K562 (cell line): ENCODE data around the gene TRPC4AP.

Experiments used
- BCOR ChIP-seq: fragments of 450-650 bp; IDR thresholded peaks from 2 replicates; pipeline ENCODE4 v1.6.1; 2016
- BMI1 ChIP-seq: fragments of 150-350 bp; IDR thresholded peaks from 2 replicates; pipeline ENCODE4 v1.6.1; 2014; ENCODE audit warnings: low read length
- EP300 ChIP-seq: IDR thresholded peaks from 2 replicates; pipeline ENCODE4 v1.6.1; 2012; ENCODE audit warnings: low read length, improper control_type of control experiment
- EZH2 ChIP-seq: IDR thresholded peaks from 2 replicates; pipeline ENCODE4 v1.6.1; 2012; ENCODE audit warnings: low read depth, mild to moderate bottlenecking, inconsistent platforms, low read length, borderline replicate concordance
- HOXB6 ChIP-seq: fragments of 250-450 bp; sonication (Bioruptor Pico); IDR thresholded peaks from 2 replicates; pipeline ENCODE4 v1.5.1; 2022; ENCODE audit warnings: mild to moderate bottlenecking, borderline replicate concordance
- JUND ChIP-seq, 2 experiments: IDR thresholded peaks; 2 replicates in 1 of 2; 3 replicates in 1 of 2; pipeline ENCODE4 v1.6.1; 2011; ENCODE audit warnings: borderline replicate concordance in 2 of 2, low read depth in 2 of 2, low read length in 2 of 2, improper control_type of control experiment in 1 of 2, missing biosample characterization in 1 of 2, missing genetic modification characterization in 1 of 2, missing genetic modification reagents in 1 of 2
- MAFF ChIP-seq: IDR thresholded peaks from 2 replicates; pipeline ENCODE4 v1.6.1; 2012; ENCODE audit warnings: low read length, improper control_type of control experiment
- PCBP2 ChIP-seq: fragments of 200-400 bp; formaldehyde crosslinking; IDR thresholded peaks from 2 replicates; pipeline ENCODE4 v1.6.1; 2018; ENCODE audit warnings: low read length, low read depth, mild to moderate bottlenecking, moderate library complexity; ENCODE audit not compliant: poor library complexity, severe bottlenecking
- RAD21 ChIP-seq, 2 experiments: fragments of 250-450 bp in 1 of 2; fragments of 450-650 bp in 1 of 2; sonication (Bioruptor Pico) in 1 of 2; formaldehyde crosslinking in 1 of 2; IDR thresholded peaks in 1 of 2; conservative IDR thresholded peaks in 1 of 2; 2 replicates each; pipeline versions ENCODE4 v1.4.0 to v1.8.0; 2020 to 2022; ENCODE audit warnings: mild to moderate bottlenecking in 2 of 2, moderate library complexity in 1 of 2
- YY1 ChIP-seq, 3 experiments: IDR thresholded peaks; 2 replicates each; pipeline ENCODE4 v1.6.1; 2011; ENCODE audit warnings: low read length in 2 of 3, mild to moderate bottlenecking in 2 of 3, moderate library complexity in 2 of 3, borderline replicate concordance in 1 of 3, control low read depth in 1 of 3, low read depth in 1 of 3; ENCODE audit not compliant: insufficient read depth in 3 of 3, insufficient replicate concordance in 2 of 3, control insufficient read depth in 1 of 3, insufficient read length in 1 of 3; ENCODE audit errors: extremely low read depth in 1 of 3
- ZFP36 ChIP-seq: fragments of 150-350 bp; IDR thresholded peaks from 2 replicates; pipeline ENCODE4 v1.6.1; 2018; ENCODE audit warnings: low read length, low read depth; ENCODE audit not compliant: partially characterized antibody
- ZNF263 ChIP-seq: sonication (generic); formaldehyde crosslinking; IDR thresholded peaks from 2 replicates; pipeline ENCODE4 v1.8.0; 2022; ENCODE audit warnings: mild to moderate bottlenecking, missing genetic modification reagents, borderline replicate concordance
- TF ChIP-seq, protein P1 (sequence below): sonication (generic); formaldehyde crosslinking; IDR thresholded peaks from 2 replicates; pipeline ENCODE4 v1.9.0; 2022; ENCODE audit warnings: mild to moderate bottlenecking, missing genetic modification reagents

DNA sequence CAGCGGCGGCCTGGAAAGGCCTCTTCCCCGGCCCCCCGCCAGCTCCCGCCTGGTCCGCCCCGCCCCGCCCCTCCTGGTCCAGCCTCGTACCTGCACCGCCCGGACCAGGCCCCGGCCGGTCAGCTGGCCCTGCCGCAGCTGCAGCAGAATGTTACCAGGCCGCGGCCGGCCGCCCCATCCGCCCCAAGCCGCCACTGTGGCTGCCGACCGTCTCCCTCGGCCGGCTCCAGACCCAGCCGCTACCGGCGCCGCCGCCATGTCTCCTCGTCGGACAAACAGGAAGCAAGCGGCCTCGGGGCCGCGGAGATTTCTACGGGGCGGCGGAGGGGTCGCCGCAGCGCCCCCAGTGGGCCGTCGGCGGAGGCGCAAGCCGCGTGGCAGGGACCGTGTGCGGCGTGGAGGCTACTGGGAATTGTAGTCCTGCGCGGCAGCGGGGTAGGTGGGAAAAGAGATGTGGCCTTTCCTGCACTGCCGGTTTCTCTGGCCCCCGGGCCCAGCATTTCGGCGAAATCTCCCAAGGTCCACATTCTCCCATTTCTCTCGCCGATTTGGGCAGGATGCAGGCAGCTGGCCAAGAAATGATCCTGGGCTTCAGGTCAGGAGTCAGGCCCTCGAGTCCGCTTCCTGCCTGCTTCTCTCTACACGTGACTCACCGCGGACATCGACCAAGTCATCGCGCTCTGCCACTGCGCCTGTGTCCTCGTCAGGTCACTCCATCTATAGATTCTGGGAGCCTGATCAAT, at the start of gene TRPC4AP:
- TF ChIP-seq PCBP2 (no peak), YY1 (IDR thresholded peaks at IDR 0.05; ENCODE audit: borderline replicate concordance in 1 of 3, control insufficient read depth in 1 of 3, extremely low read depth in 1 of 3, insufficient read depth in 3 of 3, insufficient read length in 1 of 3, insufficient replicate concordance in 2 of 3, low read depth in 1 of 3, low read length in 2 of 3) (peak; percentile 67 to 97 (median 94)), BMI1 (no peak), JUND (IDR thresholded peaks at IDR 0.05; ENCODE audit: borderline replicate concordance, low read depth, low read length) (peak; percentile 57; the same call in 1 of the 2 replicates), JUND (tag; IDR thresholded peaks at IDR 0.05; ENCODE audit: borderline replicate concordance, low read depth, low read length) (peak; percentile 70; the same call in 2 of the 3 replicates), EZH2 (no peak), RAD21 (CRISPR knock-in tag; conservative IDR thresholded peaks at IDR 0.05 in 1 of 2, IDR thresholded peaks at IDR 0.05 in 1 of 2) (peak; percentile 19 to 41; a peak in 1 of 4 replicates), BCOR (no peak), HOXB6 (CRISPR knock-in tag) (no peak), EP300 (peak; percentile 55), ZFP36 (peak; percentile 27), MAFF (0 out of 2 replicates have a peak, but pooled peaks have one; percentile 3), ZNF263 (CRISPR knock-in tag) (no peak; the same call in 1 of the 2 replicates)
- TF ChIP-seq, protein P1, sequence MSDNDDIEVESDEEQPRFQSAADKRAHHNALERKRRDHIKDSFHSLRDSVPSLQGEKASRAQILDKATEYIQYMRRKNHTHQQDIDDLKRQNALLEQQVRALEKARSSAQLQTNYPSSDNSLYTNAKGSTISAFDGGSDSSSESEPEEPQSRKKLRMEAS (CRISPR knock-in tag), result peak; percentile 98
